ENCODE results near the gene ATP6AP1.

ATP6AP1 gene

GRCh38 chrX:154449618-154450017, 21.1 kb downstream of the ATP6AP1 start:
- DNase-seq (ENCODE audit: low spot score): no peak

GRCh38 chrX:154450312-154450711, 21.8 kb downstream of the ATP6AP1 start:
- no peak for DNase-seq (ENCODE audit: low spot score)

- DNase-seq (ENCODE audit: low spot score): no peak
These were observed 24.3 kb downstream of the ATP6AP1 start for GRCh38 chrX:154452823-154453222.

- peak; percentile 61 for DNase-seq (ENCODE audit: low spot score)
These were observed 29.1 kb downstream of the ATP6AP1 start for GRCh38 chrX:154457491-154458115.

- DNase-seq (ENCODE audit: low spot score): peak; percentile 50
These were observed 29.9 kb downstream of the ATP6AP1 start, which contains the start of gene PLXNA3 for GRCh38 chrX:154458116-154458953. Gene PLXNA3, plus strand, starts transcription at chrX:154458281. Its CDS starts 1,903 bp downstream, at chrX:154460184.

GRCh38 chrX:154458954-154459778, 30.7 kb downstream of the ATP6AP1 start:
- DNase-seq (ENCODE audit: low spot score): peak; percentile 38

- DNase-seq (ENCODE audit: low spot score): no peak
These were observed 31.4 kb downstream of the ATP6AP1 start for GRCh38 chrX:154459832-154460231.

- DNase-seq (ENCODE audit: low spot score): no peak
These were observed 31.8 kb downstream of the ATP6AP1 start for GRCh38 chrX:154460326-154460725.

GRCh38 chrX:154462396-154462795, 33.9 kb downstream of the ATP6AP1 start:
- DNase-seq (ENCODE audit: low spot score): no peak

GRCh38 chrX:154463611-154464220, 35.2 kb downstream of the ATP6AP1 start:
- DNase-seq (ENCODE audit: low spot score): no peak

- DNase-seq (ENCODE audit: low spot score): no peak
These were observed 36.4 kb downstream of the ATP6AP1 start for GRCh38 chrX:154464806-154465365.

GRCh38 chrX:154465601-154466000, 37.1 kb downstream of the ATP6AP1 start:
- DNase-seq (ENCODE audit: low spot score): no peak

GRCh38 chrX:154466036-154466435, 37.6 kb downstream of the ATP6AP1 start:
- no peak for DNase-seq (ENCODE audit: low spot score)

GRCh38 chrX:154466907-154467306, 38.4 kb downstream of the ATP6AP1 start:
- no peak for DNase-seq (ENCODE audit: low spot score)

- DNase-seq (ENCODE audit: low spot score): no peak
These were observed 39.1 kb downstream of the ATP6AP1 start for GRCh38 chrX:154467556-154467955.

- no peak for DNase-seq (ENCODE audit: low spot score)
These were observed 39.7 kb downstream of the ATP6AP1 start for GRCh38 chrX:154468217-154468616.

GRCh38 chrX:154469114-154469513, 40.6 kb downstream of the ATP6AP1 start:
- no peak for DNase-seq (ENCODE audit: low spot score)

- no peak for DNase-seq (ENCODE audit: low spot score)
These were observed 41.4 kb downstream of the ATP6AP1 start for GRCh38 chrX:154469880-154470279.

GRCh38 chrX:154470434-154470833, 42.0 kb downstream of the ATP6AP1 start:
- DNase-seq (ENCODE audit: low spot score): no peak

GRCh38 chrX:154470914-154471568, 42.6 kb downstream of the ATP6AP1 start:
- DNase-seq (ENCODE audit: low spot score): no peak

Measured in kidney tubule cell (primary cell).